ENCODE results near the gene EFCAB6.

EFCAB6 gene

GRCh38 chr22:43819421-43819921, 7.4 kb upstream of the EFCAB6 start:
- TF ChIP-seq, protein P1, sequence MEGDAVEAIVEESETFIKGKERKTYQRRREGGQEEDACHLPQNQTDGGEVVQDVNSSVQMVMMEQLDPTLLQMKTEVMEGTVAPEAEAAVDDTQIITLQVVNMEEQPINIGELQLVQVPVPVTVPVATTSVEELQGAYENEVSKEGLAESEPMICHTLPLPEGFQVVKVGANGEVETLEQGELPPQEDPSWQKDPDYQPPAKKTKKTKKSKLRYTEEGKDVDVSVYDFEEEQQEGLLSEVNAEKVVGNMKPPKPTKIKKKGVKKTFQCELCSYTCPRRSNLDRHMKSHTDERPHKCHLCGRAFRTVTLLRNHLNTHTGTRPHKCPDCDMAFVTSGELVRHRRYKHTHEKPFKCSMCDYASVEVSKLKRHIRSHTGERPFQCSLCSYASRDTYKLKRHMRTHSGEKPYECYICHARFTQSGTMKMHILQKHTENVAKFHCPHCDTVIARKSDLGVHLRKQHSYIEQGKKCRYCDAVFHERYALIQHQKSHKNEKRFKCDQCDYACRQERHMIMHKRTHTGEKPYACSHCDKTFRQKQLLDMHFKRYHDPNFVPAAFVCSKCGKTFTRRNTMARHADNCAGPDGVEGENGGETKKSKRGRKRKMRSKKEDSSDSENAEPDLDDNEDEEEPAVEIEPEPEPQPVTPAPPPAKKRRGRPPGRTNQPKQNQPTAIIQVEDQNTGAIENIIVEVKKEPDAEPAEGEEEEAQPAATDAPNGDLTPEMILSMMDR (IDR thresholded peaks at IDR 0.05; ENCODE audit: extremely low read depth, missing control alignments), result no peak

GRCh38 chr22:43818981-43819380, 6.9 kb upstream of the EFCAB6 start:
- DNase-seq (ENCODE audit: low spot score), result no peak
- TF ChIP-seq, protein P1 (IDR thresholded peaks at IDR 0.05; ENCODE audit: extremely low read depth, missing control alignments), result no peak

More at GRCh38 chr22:43819421-43819921, 7.4 kb upstream of the EFCAB6 start:
- no peak for DNase-seq (ENCODE audit: low spot score)

- TF ChIP-seq, protein P1 (IDR thresholded peaks at IDR 0.05; ENCODE audit: extremely low read depth, missing control alignments), result no peak
- DNase-seq (ENCODE audit: low spot score), result no peak
Observed at GRCh38 chr22:43817402-43817801, 5.3 kb upstream of the EFCAB6 start.

DNA sequence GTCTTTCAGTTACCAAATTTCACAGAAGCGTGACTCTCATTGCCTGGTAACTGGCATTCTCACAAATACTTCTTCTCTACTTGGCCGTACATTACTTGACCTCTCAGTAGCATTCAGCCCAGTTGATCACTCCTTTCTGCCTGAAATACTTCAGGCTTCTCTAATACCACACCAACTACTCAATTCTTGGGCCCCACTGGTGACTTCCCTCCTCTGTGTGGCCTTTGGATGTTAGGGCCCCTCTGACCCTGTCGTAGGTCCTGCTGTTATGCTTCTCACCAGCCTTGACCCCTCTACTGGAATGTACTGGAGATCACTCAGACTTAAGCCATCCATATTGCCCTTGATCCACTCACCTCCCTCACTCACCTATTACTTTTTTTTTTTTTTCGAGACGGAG, 2.2 kb upstream of the EFCAB6 start:
- TF ChIP-seq, protein P1 (IDR thresholded peaks at IDR 0.05; ENCODE audit: extremely low read depth, missing control alignments), result no peak
- DNase-seq (ENCODE audit: low spot score), result no peak

- DNase-seq (ENCODE audit: low spot score), result no peak
Observed at GRCh38 chr22:43812890-43813289, 785 bp upstream of the EFCAB6 start.

DNA sequence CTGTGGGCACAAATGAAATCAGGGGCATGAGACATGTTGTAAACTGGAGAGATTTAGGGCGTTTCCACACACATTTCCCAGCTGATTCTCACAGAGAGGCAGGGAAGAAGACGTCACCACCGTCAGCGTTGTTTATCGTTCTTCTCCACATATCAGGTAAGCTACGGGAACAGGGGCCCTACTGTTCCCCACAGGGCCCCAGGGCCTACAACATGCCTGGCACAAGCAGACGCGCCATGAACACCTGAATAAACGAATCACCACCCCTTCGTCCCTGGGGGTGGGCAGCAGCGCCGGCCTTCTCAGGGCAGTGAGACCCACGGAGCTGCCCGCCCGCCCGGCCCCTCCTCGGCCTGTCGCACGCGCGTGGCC, 342 bp downstream of the EFCAB6 start:
- DNase-seq (ENCODE audit: low spot score), result no peak

More at GRCh38 chr22:43812890-43813289, 785 bp upstream of the EFCAB6 start:
- TF ChIP-seq, protein P1 (IDR thresholded peaks at IDR 0.05; ENCODE audit: extremely low read depth, missing control alignments), result no peak

DNA sequence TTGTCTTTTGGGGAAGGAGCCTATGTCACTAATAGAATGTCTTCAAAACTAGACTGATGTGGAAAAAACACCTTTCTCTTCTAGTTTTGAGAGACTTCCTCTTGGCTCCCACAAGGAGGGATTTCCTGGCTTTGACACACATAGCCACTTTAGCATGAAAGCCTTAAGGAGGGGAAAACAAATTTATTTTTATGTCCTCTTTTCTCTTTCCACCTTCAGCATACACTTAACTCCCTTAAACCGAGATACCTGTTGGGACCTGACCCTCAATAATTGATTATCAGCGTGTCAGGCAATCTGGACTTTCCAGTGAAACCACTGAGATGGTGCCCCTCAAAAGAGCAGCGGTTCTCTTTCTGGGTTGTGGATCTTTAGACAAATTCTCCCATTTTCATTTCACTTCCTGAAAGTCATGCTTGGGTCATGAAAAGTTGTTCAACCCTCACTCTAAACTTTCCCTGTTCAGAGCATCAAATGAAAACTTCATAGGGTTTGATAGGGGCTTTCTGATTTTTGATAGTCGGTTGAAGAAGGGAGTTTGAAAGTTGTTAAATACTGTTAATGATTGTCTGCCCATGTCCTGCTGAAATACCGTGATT, 9.1 kb downstream of the EFCAB6 start:
- DNase-seq (ENCODE audit: low spot score), result no peak
- TF ChIP-seq, protein P1 (IDR thresholded peaks at IDR 0.05; ENCODE audit: extremely low read depth, missing control alignments), result no peak

More for the DNA sequence above, 342 bp downstream of the EFCAB6 start:
- TF ChIP-seq, protein P1 (IDR thresholded peaks at IDR 0.05; ENCODE audit: extremely low read depth, missing control alignments), result no peak

Measured in GM20000 (cell line).